ENCODE results near the gene GPSM3. TPM values are rescaled to one million over a fixed set of nuclear protein-coding genes. Genes with fewer than 3 reads are reported as not detected.

The GPSM3 gene
- total and polyA plus RNA-seq, 2 of the 13 experiments (the other 11 are each of a cell fraction or from before 2014, with no cell fraction given) = 0.18 to 6.2 TPM

DNA sequence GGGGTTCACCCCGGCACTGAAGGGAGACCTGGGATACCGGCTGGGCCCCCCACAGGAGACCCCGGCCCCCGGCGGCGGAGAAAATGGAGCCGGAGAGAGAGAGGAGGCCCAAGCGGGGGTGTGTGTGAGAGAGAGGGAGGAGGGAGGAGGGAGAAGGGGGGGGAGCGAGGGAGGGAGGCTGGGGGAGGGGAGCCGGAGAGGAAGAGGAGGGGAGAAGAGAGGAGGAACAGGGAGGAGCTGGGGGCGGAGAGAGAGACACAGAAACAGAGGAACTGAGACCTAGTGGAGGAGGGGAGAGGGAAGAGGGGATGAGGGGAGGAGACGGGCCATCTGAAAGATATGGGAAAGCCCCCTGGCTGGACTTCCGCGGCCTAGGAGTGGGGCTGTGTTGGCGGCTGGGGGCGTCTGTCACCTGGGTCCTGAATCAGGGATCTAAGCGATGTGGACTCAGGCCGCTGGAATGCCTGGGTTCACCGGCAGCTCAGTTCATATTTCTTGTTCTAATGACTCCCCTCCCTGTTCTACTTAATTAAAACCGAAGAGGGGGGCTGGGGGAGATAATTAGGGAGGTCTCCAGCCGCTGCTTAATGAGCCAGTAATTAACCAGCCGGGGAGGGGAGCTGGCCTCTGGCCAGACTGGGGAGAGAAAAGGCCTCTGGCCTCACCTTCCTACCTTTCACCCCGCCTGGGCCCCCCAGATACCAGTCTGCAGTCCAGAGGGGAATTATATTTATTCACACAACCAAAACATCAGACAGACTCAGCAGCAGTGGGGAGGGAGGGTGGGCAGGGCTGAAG lies 2.2 kb downstream of the GPSM3 start, which contains the start of gene PBX2 (continued):
- TF ChIP-seq ZKSCAN8 (CRISPR knock-in tag; IDR thresholded peaks at IDR 0.05; ENCODE audit: borderline replicate concordance) (0 out of 2 replicates have a peak, but pooled peaks have one; percentile 29), BCL6 (CRISPR knock-in tag; IDR thresholded peaks at IDR 0.05) (no peak), NFKBIZ (CRISPR knock-in tag; IDR thresholded peaks at IDR 0.05) (peak; percentile 17; the same call in 1 of the 2 replicates), TCF7L2 (IDR thresholded peaks at IDR 0.05; ENCODE audit: low read depth, low read length) (no peak), FOXK2 (IDR thresholded peaks at IDR 0.05) (0 out of 2 replicates have a peak, but pooled peaks have one; percentile 26), NFE2 (CRISPR knock-in tag; IDR thresholded peaks at IDR 0.05) (peak; percentile 33; the same call in 1 of the 2 replicates), RFXAP (CRISPR knock-in tag; IDR thresholded peaks at IDR 0.05; ENCODE audit: borderline replicate concordance) (0 out of 2 replicates have a peak, but pooled peaks have one; percentile 30), HHEX (CRISPR knock-in tag; IDR thresholded peaks at IDR 0.05) (no peak), ELF4 (CRISPR knock-in tag; IDR thresholded peaks at IDR 0.05; ENCODE audit: borderline replicate concordance) (0 out of 2 replicates have a peak, but pooled peaks have one; percentile 38), HOXA9 (CRISPR knock-in tag; IDR thresholded peaks at IDR 0.05; ENCODE audit: borderline replicate concordance) (no peak), NFRKB (IDR thresholded peaks at IDR 0.05) (no peak), RXRA (CRISPR knock-in tag; IDR thresholded peaks at IDR 0.05) (no peak; the same call in 1 of the 2 replicates)
- TF ChIP-seq, protein P1, sequence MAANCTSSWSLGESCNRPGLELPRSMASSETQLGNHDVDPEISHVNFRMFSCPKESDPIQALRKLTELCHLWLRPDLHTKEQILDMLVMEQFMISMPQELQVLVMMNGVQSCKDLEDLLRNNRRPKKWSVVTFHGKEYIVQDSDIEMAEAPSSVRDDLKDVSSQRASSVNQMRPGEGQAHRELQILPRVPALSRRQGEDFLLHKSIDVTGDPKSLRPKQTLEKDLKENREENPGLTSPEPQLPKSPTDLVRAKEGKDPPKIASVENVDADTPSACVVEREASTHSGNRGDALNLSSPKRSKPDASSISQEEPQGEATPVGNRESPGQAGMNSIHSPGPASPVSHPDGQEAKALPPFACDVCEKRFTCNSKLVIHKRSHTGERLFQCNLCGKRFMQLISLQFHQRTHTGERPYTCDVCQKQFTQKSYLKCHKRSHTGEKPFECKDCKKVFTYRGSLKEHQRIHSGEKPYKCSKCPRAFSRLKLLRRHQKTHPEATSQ (CRISPR knock-in tag; IDR thresholded peaks at IDR 0.05; ENCODE audit: borderline replicate concordance) = no peak
- TF ChIP-seq, protein P2, sequence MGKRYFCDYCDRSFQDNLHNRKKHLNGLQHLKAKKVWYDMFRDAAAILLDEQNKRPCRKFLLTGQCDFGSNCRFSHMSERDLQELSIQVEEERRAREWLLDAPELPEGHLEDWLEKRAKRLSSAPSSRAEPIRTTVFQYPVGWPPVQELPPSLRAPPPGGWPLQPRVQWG (CRISPR knock-in tag; IDR thresholded peaks at IDR 0.05; ENCODE audit: borderline replicate concordance, low read depth) = no peak
- TF ChIP-seq, protein P3, sequence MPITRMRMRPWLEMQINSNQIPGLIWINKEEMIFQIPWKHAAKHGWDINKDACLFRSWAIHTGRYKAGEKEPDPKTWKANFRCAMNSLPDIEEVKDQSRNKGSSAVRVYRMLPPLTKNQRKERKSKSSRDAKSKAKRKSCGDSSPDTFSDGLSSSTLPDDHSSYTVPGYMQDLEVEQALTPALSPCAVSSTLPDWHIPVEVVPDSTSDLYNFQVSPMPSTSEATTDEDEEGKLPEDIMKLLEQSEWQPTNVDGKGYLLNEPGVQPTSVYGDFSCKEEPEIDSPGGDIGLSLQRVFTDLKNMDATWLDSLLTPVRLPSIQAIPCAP (CRISPR knock-in tag; IDR thresholded peaks at IDR 0.05; ENCODE audit: low read depth) = no peak
- TF ChIP-seq, protein P4, sequence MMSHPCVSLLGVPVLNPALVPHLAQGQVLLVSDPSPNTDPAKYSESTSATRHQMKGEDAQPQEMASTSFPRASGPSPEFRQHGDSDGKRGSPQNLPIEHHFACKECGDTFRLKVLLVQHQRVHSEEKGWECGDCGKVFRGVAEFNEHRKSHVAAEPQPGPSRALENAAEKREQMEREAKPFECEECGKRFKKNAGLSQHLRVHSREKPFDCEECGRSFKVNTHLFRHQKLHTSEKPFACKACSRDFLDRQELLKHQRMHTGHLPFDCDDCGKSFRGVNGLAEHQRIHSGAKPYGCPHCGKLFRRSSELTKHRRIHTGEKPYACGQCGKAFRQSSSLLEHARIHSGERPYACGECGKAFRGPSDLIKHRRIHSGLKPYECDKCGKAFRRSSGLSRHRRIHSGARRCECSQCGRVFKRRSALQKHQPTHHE (CRISPR knock-in tag; IDR thresholded peaks at IDR 0.05; ENCODE audit: borderline replicate concordance) = peak; percentile 80; the same call in 1 of the 2 replicates
- TF ChIP-seq, protein P5, sequence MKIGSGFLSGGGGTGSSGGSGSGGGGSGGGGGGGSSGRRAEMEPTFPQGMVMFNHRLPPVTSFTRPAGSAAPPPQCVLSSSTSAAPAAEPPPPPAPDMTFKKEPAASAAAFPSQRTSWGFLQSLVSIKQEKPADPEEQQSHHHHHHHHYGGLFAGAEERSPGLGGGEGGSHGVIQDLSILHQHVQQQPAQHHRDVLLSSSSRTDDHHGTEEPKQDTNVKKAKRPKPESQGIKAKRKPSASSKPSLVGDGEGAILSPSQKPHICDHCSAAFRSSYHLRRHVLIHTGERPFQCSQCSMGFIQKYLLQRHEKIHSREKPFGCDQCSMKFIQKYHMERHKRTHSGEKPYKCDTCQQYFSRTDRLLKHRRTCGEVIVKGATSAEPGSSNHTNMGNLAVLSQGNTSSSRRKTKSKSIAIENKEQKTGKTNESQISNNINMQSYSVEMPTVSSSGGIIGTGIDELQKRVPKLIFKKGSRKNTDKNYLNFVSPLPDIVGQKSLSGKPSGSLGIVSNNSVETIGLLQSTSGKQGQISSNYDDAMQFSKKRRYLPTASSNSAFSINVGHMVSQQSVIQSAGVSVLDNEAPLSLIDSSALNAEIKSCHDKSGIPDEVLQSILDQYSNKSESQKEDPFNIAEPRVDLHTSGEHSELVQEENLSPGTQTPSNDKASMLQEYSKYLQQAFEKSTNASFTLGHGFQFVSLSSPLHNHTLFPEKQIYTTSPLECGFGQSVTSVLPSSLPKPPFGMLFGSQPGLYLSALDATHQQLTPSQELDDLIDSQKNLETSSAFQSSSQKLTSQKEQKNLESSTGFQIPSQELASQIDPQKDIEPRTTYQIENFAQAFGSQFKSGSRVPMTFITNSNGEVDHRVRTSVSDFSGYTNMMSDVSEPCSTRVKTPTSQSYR (CRISPR knock-in tag; IDR thresholded peaks at IDR 0.05; ENCODE audit: borderline replicate concordance) = peak; percentile 93
- TF ChIP-seq, protein P6, sequence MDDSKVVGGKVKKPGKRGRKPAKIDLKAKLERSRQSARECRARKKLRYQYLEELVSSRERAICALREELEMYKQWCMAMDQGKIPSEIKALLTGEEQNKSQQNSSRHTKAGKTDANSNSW (CRISPR knock-in tag; IDR thresholded peaks at IDR 0.05; ENCODE audit: borderline replicate concordance) = no peak
- TF ChIP-seq, protein P7, sequence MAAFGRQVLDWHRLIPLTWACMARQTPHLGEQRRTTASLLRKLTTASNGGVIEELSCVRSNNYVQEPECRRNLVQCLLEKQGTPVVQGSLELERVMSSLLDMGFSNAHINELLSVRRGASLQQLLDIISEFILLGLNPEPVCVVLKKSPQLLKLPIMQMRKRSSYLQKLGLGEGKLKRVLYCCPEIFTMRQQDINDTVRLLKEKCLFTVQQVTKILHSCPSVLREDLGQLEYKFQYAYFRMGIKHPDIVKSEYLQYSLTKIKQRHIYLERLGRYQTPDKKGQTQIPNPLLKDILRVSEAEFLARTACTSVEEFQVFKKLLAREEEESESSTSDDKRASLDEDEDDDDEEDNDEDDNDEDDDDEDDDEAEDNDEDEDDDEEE (CRISPR knock-in tag; IDR thresholded peaks at IDR 0.05) = no peak
- TF ChIP-seq, protein P8, sequence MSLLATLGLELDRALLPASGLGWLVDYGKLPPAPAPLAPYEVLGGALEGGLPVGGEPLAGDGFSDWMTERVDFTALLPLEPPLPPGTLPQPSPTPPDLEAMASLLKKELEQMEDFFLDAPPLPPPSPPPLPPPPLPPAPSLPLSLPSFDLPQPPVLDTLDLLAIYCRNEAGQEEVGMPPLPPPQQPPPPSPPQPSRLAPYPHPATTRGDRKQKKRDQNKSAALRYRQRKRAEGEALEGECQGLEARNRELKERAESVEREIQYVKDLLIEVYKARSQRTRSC (CRISPR knock-in tag; IDR thresholded peaks at IDR 0.05; ENCODE audit: low read depth) = no peak
